ENCODE measurements around the gene UTP4.

UTP4 gene
- 7.5 to 32.7 (median 14.0) reads per million in 18 experiments for total RNA-seq

DNA sequence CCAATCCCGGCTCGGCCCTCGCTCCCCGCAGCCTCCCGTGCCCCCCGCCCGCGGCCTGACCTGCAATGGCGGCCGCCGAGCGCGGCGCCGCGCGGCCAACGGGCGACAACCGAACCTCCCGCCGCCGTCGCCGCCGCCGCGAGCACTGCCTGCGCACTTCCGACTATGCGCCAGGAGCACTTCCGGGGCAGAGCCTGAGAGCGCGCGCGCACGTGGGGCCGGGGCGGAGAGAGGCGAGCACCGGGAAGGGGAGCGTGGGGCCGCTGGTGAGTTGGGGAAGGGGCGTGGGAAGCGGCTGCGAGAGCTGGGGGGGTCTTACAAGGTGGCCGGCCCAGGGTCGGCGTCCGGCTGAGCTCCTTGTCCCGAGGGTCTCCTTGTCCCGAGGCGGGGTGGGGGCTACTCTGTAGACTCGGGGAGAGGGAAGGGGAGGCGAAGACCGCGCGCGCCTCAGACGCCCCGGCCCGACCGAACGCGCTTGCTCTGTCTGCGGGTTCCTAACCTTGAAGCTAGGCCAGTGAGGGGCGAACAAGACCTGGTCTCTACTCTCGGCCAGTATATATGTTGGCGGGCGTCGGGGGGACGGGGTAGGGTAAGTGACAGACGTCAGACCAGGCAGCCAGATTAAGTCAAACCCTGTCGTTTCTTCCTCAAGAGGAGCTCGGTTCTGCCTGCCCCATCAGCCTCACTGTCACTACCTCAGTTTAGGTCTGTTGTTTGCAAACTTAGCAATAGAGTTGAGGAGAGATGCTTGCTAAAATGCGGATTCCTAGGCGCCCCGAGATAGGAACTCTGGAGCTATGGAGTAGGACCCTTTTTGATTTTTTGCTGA lies at the start of gene UTP4, which contains the start of gene CHTF8:
Gene UTP4 (plus strand): TSS at position 226 of the 829 bp plus-strand sequence. CDS start 811 bp downstream, outside the sequence.
Gene CHTF8 (minus strand): TSS at position 165 of the 829 bp plus-strand sequence. CDS start 11,130 bp downstream, outside the sequence.
- peak; percentile 75 to 88 for DNase-seq

DNA sequence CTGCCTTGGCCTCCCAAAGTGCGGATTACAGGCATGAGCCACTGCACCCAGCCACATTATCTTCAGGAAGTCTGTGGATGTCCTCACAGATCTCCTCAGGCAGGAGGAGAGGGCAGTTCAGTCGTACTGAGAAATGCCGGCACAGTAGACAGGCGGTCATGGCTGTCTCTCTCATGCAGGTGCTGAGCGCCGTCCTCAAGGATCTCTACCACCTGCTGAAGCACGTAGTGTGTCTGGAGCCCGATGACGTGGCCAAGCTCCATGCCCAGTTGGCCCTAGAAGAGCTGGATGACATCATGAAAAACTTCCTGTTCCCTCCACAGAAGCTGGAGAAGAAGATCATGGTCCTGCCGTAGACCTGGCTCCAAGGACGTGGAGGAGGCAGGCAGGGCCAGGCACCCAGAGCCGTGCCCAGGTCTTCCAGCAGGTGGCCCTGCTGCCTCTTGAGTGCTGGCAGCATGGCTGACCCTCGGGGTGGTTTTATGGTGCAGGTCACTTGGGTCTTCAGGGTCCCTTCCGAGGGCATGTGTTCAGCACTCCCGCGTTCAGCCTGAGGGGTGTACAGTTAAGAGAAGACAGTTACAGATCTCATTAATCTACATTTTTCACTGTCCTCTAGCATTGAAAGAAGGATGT lies 49.0 kb upstream of the UTP4 start:
- DNase-seq = no peak

DNA sequence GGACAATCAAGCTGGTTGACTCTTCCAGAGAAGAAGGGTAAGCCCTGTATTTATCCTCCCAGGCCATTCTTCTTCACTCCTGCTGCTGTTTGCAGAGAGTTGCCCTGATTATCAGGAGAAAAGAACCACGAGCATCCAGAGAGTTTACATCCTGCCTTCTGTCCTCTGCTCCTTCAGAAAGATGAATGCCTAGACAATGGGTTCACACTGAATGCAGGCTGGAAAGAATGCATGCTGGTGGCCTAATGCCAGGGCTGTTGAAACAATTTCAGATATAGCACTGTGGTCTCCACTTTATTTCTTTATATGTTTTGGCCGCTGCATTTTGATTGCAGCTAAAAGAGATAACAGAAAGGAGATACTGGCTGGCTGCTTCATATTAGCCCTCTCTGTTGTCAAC lies 48.2 kb upstream of the UTP4 start:
- no peak for DNase-seq

DNA sequence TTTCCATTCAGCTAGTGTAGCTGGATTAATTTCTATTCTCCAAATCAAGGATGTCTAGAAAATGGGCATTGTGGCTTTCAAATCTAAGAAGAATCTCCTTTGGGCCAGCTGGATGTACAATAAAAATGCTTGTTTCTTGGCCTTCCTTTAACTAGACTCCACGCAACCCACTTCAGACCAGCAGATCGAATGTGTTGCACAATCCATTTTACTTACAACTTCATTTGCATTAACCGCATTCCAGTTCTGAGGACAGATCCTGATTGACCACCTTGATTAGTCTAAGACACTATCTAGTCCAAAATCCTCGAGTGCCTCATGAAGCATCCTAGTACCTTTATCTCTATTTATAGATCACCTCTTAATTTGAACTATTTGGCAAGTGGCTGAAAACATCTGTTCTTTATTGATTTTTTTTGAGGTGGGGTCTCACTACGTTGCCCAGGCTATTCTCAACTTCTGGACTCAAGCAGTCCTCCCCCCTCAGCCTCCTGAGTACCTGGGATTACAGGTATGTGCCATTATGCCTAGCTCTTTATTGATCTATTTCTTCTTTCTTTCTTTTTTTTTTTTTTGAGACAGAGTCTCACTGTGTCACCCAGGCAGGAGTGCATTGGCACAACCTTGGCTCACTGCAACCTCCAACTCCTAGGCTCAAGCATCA lies 47.3 kb upstream of the UTP4 start:
- no peak for DNase-seq

DNA sequence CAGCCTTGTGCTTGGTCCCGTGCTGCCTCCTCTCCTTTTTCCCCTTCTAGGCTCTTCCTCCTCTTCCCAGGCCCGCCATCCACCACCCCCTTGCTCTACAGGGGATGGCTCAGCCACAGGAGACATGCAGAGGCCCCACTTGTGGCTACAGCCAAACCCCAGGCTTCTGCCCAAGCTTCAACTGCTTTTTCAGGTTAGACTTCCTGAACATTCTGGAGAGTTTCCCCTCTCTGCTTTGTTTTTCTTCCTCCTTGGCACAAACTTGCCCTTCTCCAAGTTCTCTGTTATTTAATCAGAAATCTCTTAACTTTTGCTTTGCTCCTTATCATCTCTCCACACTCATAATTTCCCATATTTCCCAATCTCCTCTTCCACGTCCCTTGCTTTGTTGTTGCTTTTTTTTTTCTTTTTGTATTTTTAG lies 45.3 kb upstream of the UTP4 start:
- no peak for DNase-seq

DNA sequence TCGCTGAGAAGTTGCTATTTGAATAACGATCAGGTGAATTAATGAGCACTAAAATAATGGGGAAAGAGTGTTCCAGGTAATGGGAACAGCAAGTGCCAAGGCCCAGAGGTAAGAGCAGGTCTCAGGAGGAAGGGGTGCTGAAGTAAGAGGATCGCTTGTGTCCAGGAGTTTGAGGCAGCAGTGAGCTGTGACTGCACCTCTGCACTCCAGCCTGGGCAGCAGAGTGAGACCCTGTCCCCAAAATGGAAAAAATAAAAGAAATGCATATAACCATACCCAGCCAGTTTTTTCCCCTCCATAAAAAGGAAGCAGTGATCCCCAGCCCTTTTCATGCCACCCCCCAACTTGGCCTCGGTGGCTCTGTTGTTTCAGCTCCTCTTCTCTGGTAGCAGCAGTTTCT lies 43.8 kb upstream of the UTP4 start:
- no peak for DNase-seq

DNA sequence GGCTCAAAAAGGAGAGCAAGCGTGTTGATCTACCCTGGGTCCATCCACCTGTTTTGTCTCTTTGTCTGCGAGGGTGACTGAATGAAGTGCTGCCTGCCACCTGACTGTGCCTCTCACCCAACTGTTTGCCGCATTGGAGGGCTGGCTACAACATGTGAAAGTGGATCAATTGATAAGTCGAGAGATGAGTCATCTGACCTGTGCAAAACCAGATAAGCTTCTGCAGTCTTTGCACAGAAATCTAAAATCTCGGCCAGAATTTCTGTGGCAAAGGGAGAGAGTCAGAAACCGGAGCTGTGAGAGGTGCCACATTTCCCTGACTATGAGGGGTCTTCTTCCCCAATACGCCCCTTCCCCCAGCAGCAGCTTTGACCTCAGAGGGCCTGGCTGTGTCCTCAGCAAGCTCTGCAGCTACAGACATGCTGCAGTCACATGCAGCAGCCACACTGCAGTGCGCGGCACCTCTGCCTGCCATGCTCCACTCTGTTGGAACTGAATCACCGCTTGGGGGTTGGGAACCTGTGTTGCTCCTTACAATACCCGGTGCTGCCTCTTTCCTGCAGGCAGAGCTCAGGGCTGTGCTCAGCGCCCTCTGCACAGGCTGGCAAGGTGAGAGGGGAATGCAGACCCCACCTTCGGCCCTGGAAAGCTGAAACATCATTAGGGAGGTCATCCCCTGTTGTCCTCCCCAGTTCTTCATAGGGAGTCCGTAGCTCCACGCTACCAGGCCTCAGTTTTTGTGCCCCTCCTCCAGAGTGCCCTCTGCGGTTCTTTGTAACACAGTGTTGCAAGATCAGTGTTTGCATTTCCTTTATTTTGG lies 43.1 kb upstream of the UTP4 start:
- no peak for DNase-seq

DNA sequence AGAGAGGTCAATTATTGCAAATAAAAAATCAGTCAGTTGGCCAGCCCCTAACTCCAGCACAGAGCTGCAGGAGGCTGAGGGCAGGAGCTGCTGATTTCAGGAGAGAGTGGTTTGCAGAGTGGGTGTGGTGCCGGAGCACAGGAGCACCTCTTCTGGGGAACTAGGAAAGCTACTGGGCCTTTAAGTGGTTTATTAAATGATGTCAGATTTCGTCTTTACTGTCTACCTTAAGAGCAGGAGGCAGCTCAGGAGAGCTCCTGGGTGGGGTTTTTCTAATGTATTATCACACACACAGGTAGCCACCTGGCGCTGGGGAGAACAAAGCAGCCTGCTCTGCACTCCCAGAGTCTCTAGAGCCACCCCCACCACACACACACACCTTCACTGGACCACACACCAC lies 38.5 kb upstream of the UTP4 start:
- DNase-seq = no peak

DNA sequence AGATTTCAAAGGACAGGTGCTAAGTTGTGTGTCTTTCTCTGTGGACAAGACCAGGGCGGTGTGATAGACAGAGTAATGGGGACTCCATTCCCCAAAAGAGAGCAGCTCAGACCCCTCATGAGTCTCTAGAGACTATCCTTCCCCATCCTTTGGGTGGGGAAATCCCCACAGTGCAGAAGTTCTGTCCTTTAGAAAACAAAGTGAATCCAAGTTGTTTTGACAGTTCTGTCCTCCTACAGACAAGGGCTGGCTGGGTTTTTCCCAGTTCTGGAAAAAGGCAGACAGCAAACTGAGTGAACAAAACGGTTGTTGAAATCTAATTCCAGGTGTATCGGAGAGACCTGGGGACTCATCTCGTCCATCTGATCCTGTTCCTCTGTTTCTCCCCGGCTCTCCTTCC lies 37.9 kb upstream of the UTP4 start:
- no peak for DNase-seq

DNA sequence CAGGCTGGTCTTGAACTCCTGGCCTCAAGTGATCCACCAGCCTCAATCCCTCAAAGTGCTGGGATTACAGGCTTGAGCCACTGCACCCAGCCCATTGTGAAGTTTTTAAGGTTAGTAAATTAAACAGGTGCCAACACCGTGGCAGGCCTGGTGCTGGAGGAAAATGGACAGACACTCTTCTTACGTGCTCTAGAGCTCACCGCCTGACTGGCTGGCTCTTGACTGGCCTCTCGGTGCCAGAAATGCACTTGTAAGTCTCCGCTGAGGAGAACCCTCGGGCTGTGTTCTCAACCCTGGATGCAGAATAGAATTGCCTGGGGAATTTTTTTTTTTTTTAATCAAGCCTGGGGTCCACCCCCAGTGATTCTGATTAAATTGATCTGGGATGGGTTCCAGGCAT lies 37.3 kb upstream of the UTP4 start:
- DNase-seq = no peak

DNA sequence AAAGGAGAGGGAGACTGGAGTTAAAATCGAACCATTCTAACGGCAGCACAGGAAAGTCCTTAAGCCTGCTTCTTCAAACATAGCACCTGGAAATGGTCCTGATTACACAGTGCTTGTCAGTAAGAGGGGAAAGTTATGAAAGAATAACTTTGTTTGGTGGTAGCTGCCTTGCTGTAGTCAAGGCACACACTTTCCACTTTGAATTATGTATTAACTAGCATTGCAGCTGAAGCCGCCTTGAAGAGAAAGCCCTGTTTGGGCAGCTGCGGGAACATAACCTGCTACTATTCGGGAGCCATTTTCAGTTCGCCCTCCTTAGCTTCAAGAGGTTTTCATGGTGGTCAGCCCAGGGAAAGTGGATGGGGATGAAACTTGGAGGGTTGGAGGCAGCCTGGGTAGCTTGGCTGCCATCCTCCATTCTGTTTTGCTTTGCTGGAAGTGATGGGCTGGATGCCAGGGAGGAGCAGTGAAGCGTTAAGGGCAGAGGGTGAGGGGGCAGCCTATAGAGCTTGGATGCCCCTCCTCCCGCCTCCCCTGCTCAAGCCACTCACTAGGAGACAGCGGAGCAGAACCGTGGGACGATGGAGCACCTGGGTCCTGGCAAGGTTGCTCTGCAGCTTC lies 32.3 kb upstream of the UTP4 start:
- no peak for DNase-seq

DNA sequence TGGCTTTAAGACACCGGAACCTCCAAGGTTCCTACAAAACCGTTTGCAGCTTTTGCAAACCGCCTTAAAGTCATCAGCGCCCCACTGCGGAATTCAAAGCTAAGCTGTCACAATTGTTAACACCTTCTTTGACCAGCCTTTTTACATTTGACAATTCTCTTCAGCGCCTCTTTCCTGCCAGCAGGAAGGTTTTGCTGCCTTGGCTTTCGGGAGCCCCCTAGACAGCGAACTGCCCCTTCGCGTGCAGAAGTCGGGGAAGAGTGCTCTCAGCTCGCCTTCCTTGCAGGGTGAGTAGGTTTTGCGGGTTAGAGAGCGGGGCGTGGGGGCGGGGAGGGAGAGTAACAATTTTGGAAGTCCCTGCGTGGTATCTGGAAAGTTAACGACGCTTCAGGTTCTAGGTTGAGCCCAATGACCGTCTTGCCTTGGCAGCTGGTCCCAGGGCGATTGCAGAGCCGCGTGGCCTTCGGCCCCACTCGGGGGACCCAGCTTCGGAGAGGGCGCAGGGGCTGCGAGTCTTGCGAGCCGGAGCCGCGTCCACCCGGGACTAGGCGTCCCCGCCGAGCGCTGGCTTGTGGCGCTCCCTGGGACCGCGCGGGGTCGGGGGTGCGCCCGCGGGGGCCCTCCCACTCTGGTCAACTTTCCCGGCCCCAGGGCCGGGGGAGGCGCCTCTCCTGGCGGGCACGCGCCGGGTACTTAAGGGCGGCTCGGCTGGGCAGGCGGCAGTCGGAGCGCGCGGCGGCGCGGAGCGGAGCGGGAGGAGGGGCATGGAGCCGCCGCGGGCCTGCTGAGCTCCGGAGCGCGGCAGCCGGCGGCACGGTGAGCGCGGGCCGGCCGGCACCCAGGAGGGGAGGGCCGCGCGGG lies 26.7 kb upstream of the UTP4 start, which contains the start of gene HAS3:
Gene HAS3 (plus strand): TSS at position 153 of the 861 bp plus-strand sequence. CDS start 3,743 bp downstream, outside the sequence.
- peak; percentile 13 to 54 for DNase-seq

DNA sequence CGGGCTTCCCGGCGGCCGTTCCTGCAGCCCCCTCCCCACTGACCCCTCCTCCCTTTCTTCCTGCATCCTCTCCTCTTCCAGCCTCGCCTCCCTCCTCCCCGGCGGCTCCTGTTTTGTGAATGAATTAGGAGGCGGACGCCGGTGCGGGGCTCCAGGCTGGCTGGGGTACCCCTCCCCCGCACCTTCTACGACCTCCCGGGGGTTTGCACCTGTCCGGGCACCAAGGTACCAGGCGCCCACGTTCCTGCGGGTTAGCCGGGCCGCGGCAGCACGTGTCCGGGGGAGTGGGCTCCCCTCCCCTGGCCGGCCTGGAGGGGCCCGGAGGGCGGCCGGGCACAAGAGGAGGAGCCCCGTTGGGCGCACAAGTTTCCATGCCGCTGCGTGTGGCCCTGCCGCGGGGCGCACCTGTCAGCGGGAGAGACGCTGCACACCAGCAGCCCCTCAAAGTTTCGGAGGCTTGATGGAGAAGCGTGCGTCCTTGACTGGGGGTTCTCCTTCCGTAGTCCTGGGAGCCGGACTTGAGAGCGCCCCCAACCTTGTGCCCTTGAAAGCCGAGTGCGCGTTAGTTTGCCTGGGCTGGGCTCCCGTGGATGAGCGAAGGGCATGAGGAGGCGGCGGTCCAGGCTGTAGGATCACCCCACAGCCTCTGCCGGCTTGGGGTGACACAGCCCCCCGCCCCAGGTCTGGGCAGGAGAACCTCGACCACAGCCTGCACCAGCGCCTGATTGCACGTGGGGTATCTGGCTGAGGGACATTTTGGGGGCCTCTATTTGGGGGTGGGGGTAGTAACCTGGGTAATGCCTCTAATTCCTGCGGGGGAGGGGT lies 25.7 kb upstream of the UTP4 start:
- no peak for DNase-seq

DNA sequence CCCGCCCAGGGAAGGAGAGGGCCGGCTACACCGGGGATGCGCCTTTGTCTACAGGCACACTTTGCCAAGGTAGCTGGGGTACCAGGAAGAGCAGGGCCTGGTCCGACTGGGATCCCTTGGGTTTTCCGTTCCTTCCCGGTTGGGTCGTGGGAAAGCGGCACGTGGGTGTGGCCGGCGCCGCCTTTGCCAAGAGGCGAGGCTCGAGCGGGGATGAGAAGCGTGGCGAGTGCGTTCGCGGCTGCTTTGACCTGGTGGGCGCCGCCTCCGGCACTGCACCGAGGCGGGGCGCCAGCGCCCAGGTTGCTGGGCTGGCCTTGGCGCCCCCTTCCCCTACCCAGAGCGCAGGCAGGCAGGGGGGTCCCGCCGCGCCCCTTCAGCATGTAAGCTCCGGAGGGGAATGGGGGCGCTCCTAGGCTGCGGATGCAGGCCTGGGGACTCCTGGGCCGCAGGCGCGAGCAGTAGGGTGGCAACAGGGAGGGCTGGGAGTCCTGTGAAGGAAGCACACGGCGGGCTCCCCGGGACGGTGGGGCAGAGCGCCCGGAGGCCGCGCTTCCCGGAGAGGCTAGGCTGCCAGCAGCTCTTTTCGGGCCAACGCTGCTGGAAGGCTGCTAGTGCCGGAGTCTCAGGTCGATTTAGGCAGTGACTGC lies 25.0 kb upstream of the UTP4 start:
- DNase-seq = no peak

DNA sequence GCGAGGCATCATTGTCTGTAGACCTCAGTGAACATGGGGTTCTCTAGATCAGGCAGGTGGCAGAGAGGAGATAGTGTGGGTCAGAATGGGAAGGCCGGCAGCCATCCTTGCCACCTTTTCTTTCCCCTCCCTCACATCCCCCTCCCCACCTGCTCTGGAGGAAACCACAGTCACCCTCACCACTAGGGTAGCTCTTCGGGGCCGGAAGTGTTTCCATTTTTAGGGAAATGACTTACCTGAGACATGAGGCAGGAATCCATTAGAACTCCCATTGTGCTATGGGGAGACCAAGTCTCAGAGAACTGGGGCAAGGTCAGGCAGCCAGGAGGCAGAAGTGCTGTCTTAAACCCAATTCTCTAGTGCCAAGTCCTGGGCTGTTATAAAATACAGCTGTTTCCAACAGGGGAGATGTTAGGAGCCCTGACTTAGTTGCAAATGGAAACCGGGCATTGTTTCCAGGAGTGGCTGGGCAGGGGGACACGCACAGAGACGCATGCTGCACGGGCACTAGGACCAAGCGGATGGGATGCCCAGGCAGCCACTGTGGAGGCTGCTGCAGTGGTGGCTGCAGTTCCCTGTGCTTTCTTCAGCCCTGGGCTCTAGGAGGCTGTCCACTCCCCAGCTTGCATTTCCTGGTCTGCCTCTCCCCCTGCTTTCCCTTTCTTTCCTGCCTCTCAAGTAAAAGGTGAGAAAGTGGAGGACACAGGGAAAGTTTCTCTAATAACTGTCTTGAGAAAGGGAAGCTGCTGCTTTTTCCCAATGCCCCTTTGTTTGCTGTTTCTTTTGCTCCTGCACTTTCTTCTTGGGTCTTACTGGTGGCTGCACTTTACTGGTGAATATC lies 24.2 kb upstream of the UTP4 start:
- DNase-seq = no peak

DNA sequence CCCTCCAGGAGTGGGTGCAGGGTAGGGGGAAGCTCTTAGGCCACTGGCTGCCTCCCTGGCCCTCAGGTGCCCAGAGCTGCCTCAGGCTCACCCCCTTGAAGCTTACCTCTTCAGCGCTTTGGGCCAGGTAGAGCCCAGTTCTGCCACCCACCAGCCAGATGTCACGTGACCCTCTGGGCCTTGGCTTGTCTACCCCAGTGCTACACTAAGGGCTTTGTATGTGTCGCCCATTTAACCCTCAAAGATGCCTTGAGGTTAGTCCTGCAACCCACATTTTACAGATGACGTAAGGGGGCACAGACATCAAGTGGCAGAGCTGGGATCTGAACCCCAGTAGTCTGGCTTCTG lies 23.6 kb upstream of the UTP4 start:
- no peak for DNase-seq

DNA sequence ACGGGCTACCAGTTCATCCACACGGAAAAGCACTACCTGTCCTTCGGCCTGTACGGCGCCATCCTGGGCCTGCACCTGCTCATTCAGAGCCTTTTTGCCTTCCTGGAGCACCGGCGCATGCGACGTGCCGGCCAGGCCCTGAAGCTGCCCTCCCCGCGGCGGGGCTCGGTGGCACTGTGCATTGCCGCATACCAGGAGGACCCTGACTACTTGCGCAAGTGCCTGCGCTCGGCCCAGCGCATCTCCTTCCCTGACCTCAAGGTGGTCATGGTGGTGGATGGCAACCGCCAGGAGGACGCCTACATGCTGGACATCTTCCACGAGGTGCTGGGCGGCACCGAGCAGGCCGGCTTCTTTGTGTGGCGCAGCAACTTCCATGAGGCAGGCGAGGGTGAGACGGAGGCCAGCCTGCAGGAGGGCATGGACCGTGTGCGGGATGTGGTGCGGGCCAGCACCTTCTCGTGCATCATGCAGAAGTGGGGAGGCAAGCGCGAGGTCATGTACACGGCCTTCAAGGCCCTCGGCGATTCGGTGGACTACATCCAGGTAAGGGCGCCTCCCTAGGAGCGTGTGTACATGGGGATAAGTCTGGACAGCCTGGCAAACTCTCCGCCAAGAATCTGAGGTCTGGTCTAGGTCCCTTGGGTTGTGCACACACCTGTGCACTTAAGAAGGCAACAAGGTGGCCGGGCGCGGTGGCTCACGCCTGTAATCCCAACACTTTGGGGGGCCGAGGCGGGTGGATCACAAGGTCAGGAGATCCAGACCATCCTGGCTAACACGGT lies 22.8 kb upstream of the UTP4 start:
- no peak for DNase-seq

DNA sequence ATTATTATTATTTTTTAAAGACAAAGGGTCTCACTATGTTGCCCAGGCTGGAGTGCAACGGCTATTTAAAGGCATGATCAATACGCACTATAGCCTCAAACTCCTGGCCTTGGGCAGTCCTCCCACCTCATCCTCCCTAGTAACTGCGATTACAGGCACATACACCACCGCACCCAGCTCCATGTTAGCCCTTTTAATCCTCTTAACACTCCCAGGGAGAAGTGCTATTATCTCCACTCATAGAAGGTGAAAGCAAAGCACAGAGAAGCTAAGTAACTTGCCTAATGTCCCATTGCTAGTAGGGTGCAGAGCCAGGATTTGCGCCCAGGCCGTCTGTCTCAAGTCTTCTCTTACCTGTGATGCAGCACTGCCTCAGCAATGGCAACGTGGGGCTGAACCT lies 22.0 kb upstream of the UTP4 start:
- no peak for DNase-seq

Measured in inflammatory macrophage (primary cell).